NCI-H2107 (cell line): ENCODE measurements around the gene FARP2.
A peak's percentile ranks its signal among the peaks of the same experiment; 100 is the strongest.

ENCODE experiments used
- DNase-seq: peaks from one replicate; lab custom pipeline; 2025; lab: John Stamatoyannopoulos, UW

Gene FARP2

GRCh38 chr2:241489733-241490680 is 133.9 kb downstream of the FARP2 start:
- DNase-seq: no peak

- no peak for DNase-seq
These were observed 134.9 kb downstream of the FARP2 start for GRCh38 chr2:241490825-241491506.

GRCh38 chr2:241491549-241492173 is 135.6 kb downstream of the FARP2 start:
- no peak for DNase-seq

GRCh38 chr2:241492174-241492565 is 136.1 kb downstream of the FARP2 start:
- no peak for DNase-seq

- DNase-seq: no peak
These were observed 137.0 kb downstream of the FARP2 start for GRCh38 chr2:241493092-241493491.

- no peak for DNase-seq
These were observed 138.3 kb downstream of the FARP2 start for GRCh38 chr2:241494311-241494908.

GRCh38 chr2:241495172-241496002 is 139.3 kb downstream of the FARP2 start:
- DNase-seq: no peak

GRCh38 chr2:241496003-241496707 is 140.1 kb downstream of the FARP2 start:
- DNase-seq: no peak

GRCh38 chr2:241496904-241497877 is 141.1 kb downstream of the FARP2 start:
- DNase-seq: peak; percentile 8

GRCh38 chr2:241498115-241499070 is 142.3 kb downstream of the FARP2 start:
- no peak for DNase-seq

- DNase-seq: peak; percentile 74
These were observed 143.3 kb downstream of the FARP2 start for GRCh38 chr2:241499146-241499965.

- no peak for DNase-seq
These were observed 143.9 kb downstream of the FARP2 start for GRCh38 chr2:241500016-241500415.

- DNase-seq: no peak
These were observed 144.4 kb downstream of the FARP2 start for GRCh38 chr2:241500431-241500975.

GRCh38 chr2:241501099-241501541 is 145.0 kb downstream of the FARP2 start:
- no peak for DNase-seq

GRCh38 chr2:241501551-241501950 is 145.5 kb downstream of the FARP2 start:
- no peak for DNase-seq

GRCh38 chr2:241502281-241502680 is 146.2 kb downstream of the FARP2 start:
- no peak for DNase-seq

GRCh38 chr2:241503776-241504392 is 147.8 kb downstream of the FARP2 start:
- DNase-seq: no peak
